Ovary (tissue), 9 donors: ENCODE results near the gene OTUD7B. TPM values are rescaled to one million over a fixed set of nuclear protein-coding genes. Genes with fewer than 3 reads are reported as not detected.
A peak's percentile ranks its signal among the peaks of the same experiment; 100 is the strongest.
"Not testable (repeated sequence)": the region's sequence is repeated elsewhere in the genome, so short reads cannot be mapped to it uniquely, and the experiment has no call there.

ENCODE experiments used
- DNase-seq, 5 donors: peaks; one replicate each; pipeline ENCODE4 v3.0.0-alpha.2; 2019 to 2020
- H3K27ac ChIP-seq, 2 donors: fragments of 200-600 bp; one replicate each; pipeline versions ENCODE4 v1.5.1 to v1.8.0; 2019 to 2022
- H3K27me3 ChIP-seq: fragments of 200-600 bp; one replicate; pipeline ENCODE4 v1.8.0; 2022
- H3K36me3 ChIP-seq: fragments of 200-600 bp; sonication (generic); one replicate; pipeline ENCODE4 v1.5.1; 2019
- H3K4me1 ChIP-seq: one replicate; pipeline ENCODE4 v1.8.1; 2013; ENCODE audit warnings: mild to moderate bottlenecking, moderate library complexity; ENCODE audit not compliant: insufficient read depth
- H3K4me3 ChIP-seq: fragments of 200-600 bp; sonication (generic); one replicate; pipeline ENCODE4 v1.5.1; 2017
- H3K9me3 ChIP-seq, 2 donors: fragments of 200-600 bp in 1 of 2; sonication (generic) in 1 of 2; one replicate each; pipeline versions ENCODE4 v1.5.1 to v1.8.1; 2013 to 2019; ENCODE audit warnings: mild to moderate bottlenecking in 1 of 2, moderate library complexity in 1 of 2
- EP300 ChIP-seq: sonication (generic); formaldehyde crosslinking; IDR thresholded peaks from one replicate; pipeline ENCODE4 v1.6.1; 2017; ENCODE audit warnings: antibody characterized with exemption
- POLR2A ChIP-seq: fragments of 450-650 bp; IDR thresholded peaks from one replicate; pipeline ENCODE4 v1.6.1; 2017; ENCODE audit warnings: antibody characterized with exemption, mild to moderate bottlenecking, moderate library complexity
- WGBS, 3 donors: extraction: QIAGEN DNeasy Blood & Tissue Kit in 1 of 3; methylation state at CpG; one replicate each; pipeline versions ENCODE4 v1.1.5 to v1.1.7; 2013 to 2017; 5-methylcytosine and 5-hydroxymethylcytosine counted together
- intact Hi-C, 4 donors: fragments of 100-400 bp; cut with DNase I; formaldehyde crosslinking; loops; one replicate each; pipeline versions ENCODE4 v1.11.0 to v1.15.1; 2022 to 2023
- polyA plus RNA-seq, 2 donors: library from polyadenylated mRNA; stranded (reverse); fragments of 200-250 nt in 1 of 2; fragments of 350-450 nt in 1 of 2; fragmentation: Illumina TruSeq in 1 of 2; extraction: RNeasy Lipid Tissue Mini Kit (QIAGEN cat#74804) in 1 of 2; gene quantifications; one replicate each; pipeline ENCODE4 v1.2.3, GENCODE V29; 2013 to 2014
- total RNA-seq, 7 donors: library from RNA; depleted of rRNA in 2 of 7; stranded (reverse); fragments of >200 nt in 2 of 7; fragmentation: NEBNext Ultra II Directional in 3 of 7; extraction: Animal tissue kit (Norgen Biotek cat#: 25700) in 3 of 7; gene quantifications; one replicate each; pipeline versions ENCODE4 v1.1.0 to v1.2.4, GENCODE V29; 2016 to 2023
- TF ChIP-seq, protein P1 (sequence below), 3 donors: fragments of 450-650 bp in 2 of 3; fragments of 200-600 bp in 1 of 3; IDR thresholded peaks; one replicate each; pipeline versions ENCODE4 v1.5.1 to v1.8.0; 2016 to 2022; ENCODE audit warnings: antibody characterized with exemption in 3 of 3, mild to moderate bottlenecking in 1 of 3
- donor health status: DM: no; HTN: no; CAD: no; lungs with moderate emphysema.
- donor health status: DM: no; HTN: no; CAD: no.
- donor health status: Bipolar disorder and iron deficiency.
- donor health status: DM: yes; HTN: yes; CAD: no.
- donor health status: DM: no; HTN: no; CAD: no.
- donor health status: DM: yes; HTN: yes; CAD: no.

OTUD7B gene
- total and polyA plus RNA-seq, 9 donors: 9.4 to 40.1 (median 28.8) TPM

- H3K36me3 ChIP-seq: no peaks in the 10 kb centered on the region
- TF ChIP-seq POLR2A (no peak), EP300 (no peak)
- TF ChIP-seq, protein P1, sequence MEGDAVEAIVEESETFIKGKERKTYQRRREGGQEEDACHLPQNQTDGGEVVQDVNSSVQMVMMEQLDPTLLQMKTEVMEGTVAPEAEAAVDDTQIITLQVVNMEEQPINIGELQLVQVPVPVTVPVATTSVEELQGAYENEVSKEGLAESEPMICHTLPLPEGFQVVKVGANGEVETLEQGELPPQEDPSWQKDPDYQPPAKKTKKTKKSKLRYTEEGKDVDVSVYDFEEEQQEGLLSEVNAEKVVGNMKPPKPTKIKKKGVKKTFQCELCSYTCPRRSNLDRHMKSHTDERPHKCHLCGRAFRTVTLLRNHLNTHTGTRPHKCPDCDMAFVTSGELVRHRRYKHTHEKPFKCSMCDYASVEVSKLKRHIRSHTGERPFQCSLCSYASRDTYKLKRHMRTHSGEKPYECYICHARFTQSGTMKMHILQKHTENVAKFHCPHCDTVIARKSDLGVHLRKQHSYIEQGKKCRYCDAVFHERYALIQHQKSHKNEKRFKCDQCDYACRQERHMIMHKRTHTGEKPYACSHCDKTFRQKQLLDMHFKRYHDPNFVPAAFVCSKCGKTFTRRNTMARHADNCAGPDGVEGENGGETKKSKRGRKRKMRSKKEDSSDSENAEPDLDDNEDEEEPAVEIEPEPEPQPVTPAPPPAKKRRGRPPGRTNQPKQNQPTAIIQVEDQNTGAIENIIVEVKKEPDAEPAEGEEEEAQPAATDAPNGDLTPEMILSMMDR (IDR thresholded peaks at IDR 0.05): no peak
- no peaks in the 10 kb centered on the region for H3K9me3 ChIP-seq
- no peaks in the 10 kb centered on the region for H3K27me3 ChIP-seq
- peak in 1 of 5 donors; percentile 31 for DNase-seq
- H3K4me3 ChIP-seq: no peak overlapping the region
- H3K4me1 ChIP-seq: peaks cover 7% of the 10 kb centered on the region
- intact Hi-C loops: loop anchor here (2.0 to 10.0 kb wide), 6 partner anchors 51 to 209 kb away; partner anchors contain the start of genes OTUD7B (in 1 of the 4) and VPS45 (in 1 of the 4)
- peak overlapping the region in 1 of 2 donors; percentile 51 for H3K27ac ChIP-seq
- WGBS, 3 donors: 11 to 31% (median 13%) methylated on average over 3 of the region's 3 CpGs
These were observed 47.2 kb downstream of the OTUD7B start for GRCh38 chr1:149963358-149963757.

- H3K36me3 ChIP-seq: no peaks in the 10 kb centered on the region
- H3K27me3 ChIP-seq: no peaks in the 10 kb centered on the region
- H3K4me3 ChIP-seq: no peak overlapping the region
- H3K4me1 ChIP-seq: peaks cover 7% of the 10 kb centered on the region
- DNase-seq: no peak
- WGBS, 3 donors: 32 to 45% (median 39%) methylated on average over 2 of the region's 2 CpGs
- TF ChIP-seq POLR2A (no peak), EP300 (no peak)
- TF ChIP-seq, protein P1 (IDR thresholded peaks at IDR 0.05): no peak
- H3K9me3 ChIP-seq: peaks cover 0 to 3% of the 10 kb centered on the region in 2 donors
- intact Hi-C loops: loop anchor here (2.0 to 10.0 kb wide), 6 partner anchors 52 to 210 kb away; partner anchors contain the start of genes OTUD7B (in 1 of the 4) and VPS45 (in 1 of the 4)
- peak overlapping the region in 1 of 2 donors; percentile 42 for H3K27ac ChIP-seq
These were observed 47.8 kb downstream of the OTUD7B start for GRCh38 chr1:149962736-149963135.

DNA sequence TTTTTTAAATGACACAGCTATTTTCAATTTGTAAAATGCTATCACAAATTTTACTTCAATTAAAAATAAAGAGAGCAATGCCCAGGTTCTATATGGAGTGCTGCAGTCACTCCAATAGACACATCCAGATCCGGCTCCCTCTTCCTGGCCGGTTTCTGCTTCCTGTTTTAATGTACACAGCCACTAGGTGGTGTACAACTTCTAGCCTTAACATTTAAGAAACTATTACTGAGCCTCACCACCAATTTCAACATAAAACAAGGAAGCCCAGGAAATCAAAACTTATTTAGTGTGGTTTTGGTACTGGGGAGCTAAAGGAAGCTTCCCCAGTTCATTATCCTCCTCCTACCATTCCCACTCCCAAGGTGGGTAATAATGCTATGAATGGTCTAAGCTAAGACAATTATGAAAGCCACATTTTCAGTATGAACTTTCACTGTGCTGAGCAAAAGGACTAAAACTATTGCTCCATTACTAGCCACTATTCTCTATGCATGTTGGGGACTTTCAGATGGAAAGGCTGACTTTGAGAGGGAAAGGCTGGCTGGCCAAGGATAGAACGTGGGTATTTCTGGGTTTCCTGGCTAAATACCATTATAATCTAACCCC is 48.4 kb downstream of the OTUD7B start:
- WGBS, 3 donors: 15 to 25% (median 19%) methylated on average over 3 of the region's 3 CpGs
- peak overlapping the region in 1 of 2 donors; percentile 42 for H3K27ac ChIP-seq
- H3K4me1 ChIP-seq: peaks cover 7% of the 10 kb centered on the region

DNA sequence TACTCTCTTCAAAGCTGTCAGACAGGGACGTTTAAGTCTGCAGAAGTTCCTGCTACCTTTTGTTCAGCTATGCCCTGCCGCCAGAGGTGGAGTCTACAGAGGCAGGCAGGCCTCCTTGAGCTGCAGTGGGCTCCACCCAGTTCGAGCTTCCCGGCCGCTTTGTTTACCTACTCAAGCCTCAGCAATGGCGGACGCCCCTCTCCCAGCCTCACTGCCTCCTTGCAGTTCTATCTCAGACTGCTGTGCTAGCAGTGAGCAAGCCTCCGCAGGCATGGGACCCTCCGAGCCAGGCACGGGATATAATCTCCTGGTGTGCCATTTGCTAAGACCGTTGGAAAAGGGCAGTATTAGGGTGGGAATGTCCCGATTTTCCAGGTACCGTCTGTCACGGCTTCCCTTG is 53.0 kb downstream of the OTUD7B start:
- not testable (repeated sequence) for H3K9me3 ChIP-seq, H3K36me3 ChIP-seq

More for the DNA sequence above, 48.4 kb downstream of the OTUD7B start:
- peaks cover 0 to 4% of the 10 kb centered on the region in 2 donors for H3K9me3 ChIP-seq
- intact Hi-C loops: loop anchor here (2.0 to 10.0 kb wide), 6 partner anchors 53 to 210 kb away; partner anchors contain the start of genes OTUD7B (in 1 of the 4) and VPS45 (in 1 of the 4)
- DNase-seq: peak in 3 of 5 donors; percentile 23 to 62 (median 42)
- no peaks in the 10 kb centered on the region for H3K36me3 ChIP-seq
- H3K27me3 ChIP-seq: no peaks in the 10 kb centered on the region
- H3K4me3 ChIP-seq: no peak overlapping the region
- TF ChIP-seq, protein P1 (IDR thresholded peaks at IDR 0.05): peak; percentile 34 to 76 (median 73)
- TF ChIP-seq POLR2A: no peak
- no peak for TF ChIP-seq EP300

GRCh38 chr1:149949911-149950310 is 60.6 kb downstream of the OTUD7B start:
- H3K4me1 ChIP-seq: no peaks in the 10 kb centered on the region
- 68 to 77% (median 71%) methylated on average over 6 of the region's 6 CpGs for WGBS, 3 donors
- no peaks in the 10 kb centered on the region for H3K9me3 ChIP-seq
- H3K4me3 ChIP-seq: no peak overlapping the region
- no peaks in the 10 kb centered on the region for H3K27me3 ChIP-seq
- no peaks in the 10 kb centered on the region for H3K36me3 ChIP-seq
- no peak for DNase-seq
- TF ChIP-seq, protein P1 (IDR thresholded peaks at IDR 0.05): no peak
- TF ChIP-seq EP300: no peak
- no peak for TF ChIP-seq POLR2A
- intact Hi-C loops: no loop called here
- H3K27ac ChIP-seq: no peak overlapping the region

More for the DNA sequence above, 53.0 kb downstream of the OTUD7B start:
- H3K4me1 ChIP-seq, H3K27ac ChIP-seq, H3K27me3 ChIP-seq, intact Hi-C loops, DNase-seq, H3K4me3 ChIP-seq: not testable (repeated sequence)
- WGBS, 3 donors: 97 to 99% (median 98%) methylated on average over 14 of the region's 14 CpGs
